Peyer's patch (tissue), 4 donors: Measurements from ENCODE around the gene FAM151B.

Experiments
- POLR2A ChIP-seq, 2 donors: fragments of 450-650 bp; IDR thresholded peaks; one replicate each; pipeline ENCODE4 v1.5.1; 2017; ENCODE audit warnings: antibody characterized with exemption in 2 of 2, mild to moderate bottlenecking in 2 of 2, moderate library complexity in 2 of 2
- TF ChIP-seq, protein P1 (sequence below), 6 experiments: fragments of 450-650 bp in 4 of 6; fragments of 200-600 bp in 2 of 6; sonication (generic) in 1 of 6; IDR thresholded peaks; one replicate each; pipeline ENCODE4 v1.5.1; 2017 to 2019; ENCODE audit warnings: antibody characterized with exemption in 6 of 6, mild to moderate bottlenecking in 3 of 6, moderate library complexity in 1 of 6

DNA sequence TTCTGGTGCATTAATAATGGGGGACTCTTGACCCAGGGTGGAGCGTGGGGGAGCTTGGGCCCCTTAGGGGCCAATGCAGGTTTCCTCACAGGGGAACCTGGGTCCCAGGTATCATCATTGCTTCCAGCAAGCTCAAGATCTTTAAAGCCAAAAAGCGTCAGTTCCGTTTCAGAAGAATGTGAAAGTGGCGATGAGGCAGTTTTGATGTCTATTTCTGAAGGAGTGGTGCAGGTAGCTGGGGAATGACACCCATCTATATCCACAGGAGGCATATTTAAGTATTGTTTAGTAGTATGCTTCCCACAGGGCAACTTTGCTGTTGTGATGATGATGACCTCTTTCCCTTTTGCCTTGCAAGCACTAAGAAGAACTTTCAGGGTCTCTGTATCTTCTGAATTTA is 71.3 kb downstream of the FAM151B start:
- TF ChIP-seq POLR2A (IDR thresholded peaks at IDR 0.05), result no peak
- TF ChIP-seq, protein P1, sequence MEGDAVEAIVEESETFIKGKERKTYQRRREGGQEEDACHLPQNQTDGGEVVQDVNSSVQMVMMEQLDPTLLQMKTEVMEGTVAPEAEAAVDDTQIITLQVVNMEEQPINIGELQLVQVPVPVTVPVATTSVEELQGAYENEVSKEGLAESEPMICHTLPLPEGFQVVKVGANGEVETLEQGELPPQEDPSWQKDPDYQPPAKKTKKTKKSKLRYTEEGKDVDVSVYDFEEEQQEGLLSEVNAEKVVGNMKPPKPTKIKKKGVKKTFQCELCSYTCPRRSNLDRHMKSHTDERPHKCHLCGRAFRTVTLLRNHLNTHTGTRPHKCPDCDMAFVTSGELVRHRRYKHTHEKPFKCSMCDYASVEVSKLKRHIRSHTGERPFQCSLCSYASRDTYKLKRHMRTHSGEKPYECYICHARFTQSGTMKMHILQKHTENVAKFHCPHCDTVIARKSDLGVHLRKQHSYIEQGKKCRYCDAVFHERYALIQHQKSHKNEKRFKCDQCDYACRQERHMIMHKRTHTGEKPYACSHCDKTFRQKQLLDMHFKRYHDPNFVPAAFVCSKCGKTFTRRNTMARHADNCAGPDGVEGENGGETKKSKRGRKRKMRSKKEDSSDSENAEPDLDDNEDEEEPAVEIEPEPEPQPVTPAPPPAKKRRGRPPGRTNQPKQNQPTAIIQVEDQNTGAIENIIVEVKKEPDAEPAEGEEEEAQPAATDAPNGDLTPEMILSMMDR (IDR thresholded peaks at IDR 0.05), result no peak
